ENCODE data around the gene CMC4. TPM values are rescaled to one million over a fixed set of nuclear protein-coding genes. Genes with fewer than 3 reads are reported as not detected.

The CMC4 gene
- total RNA-seq, 1 experiment from 2014 or later: 12.5 TPM

DNA sequence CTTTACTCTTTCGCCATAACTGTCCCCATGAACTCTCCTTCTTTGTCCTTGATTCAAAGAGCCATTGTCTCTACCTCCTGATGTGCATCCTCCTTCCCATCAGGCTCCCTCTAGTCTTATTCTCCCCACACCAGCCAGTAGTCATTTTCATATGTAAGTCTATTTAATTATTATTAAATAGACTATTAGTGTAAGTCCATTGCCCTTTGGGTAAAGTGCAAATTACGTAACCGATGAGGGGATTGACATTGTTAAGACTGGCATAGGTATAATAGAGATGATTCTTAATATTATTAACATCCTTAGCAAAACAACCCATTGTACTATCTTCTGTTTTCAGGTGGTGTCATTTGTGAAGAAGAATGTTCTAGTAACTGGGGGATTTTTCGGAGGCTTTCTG lies 16.7 kb downstream of the CMC4 start:
- no peak for DNase-seq (ENCODE audit: low read depth)

- DNase-seq (ENCODE audit: low read depth): no peak
Measured at GRCh38 chrX:155053656-155054055, 17.3 kb downstream of the CMC4 start.

DNA sequence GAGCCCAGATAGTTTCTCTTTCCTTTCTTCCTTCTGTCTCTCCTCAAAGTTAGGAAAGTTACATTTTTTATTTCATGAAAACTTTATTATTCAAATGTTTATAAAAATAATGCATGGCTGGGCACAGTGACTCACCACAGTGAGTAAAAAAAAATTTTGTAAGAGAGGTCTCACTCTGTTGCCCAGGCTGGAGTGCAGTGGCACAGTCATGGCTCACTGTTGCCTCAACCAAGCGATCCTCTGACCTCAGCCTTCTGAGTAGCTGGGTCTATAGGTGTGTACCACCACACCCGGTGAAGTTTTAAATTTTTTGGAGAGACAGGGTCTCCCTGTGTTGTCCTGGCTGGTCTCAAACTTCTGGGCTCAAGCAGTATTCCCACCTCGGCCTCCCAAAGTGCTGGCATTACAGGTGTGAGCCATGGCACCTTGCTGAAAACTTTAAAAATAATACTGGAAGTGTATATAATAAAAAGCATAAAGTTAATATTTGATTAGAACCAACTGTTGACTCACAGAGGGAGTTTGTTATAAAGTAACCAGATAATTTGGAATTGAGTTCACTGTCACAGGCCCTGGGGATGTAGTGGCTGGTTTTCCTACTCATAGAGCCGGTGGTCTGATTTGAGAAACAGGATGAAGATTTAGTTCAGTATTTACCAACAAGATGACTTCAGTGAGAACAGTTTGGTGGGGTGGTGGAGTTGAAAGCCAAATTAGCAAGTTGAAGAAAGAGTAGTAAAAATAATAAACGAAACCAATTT lies 18.0 kb downstream of the CMC4 start:
- no peak for DNase-seq (ENCODE audit: low read depth)

- DNase-seq (ENCODE audit: low read depth): peak; percentile 48
Measured at GRCh38 chrX:155048977-155049619, 21.8 kb downstream of the CMC4 start.

GRCh38 chrX:155046811-155047528 lies 24.0 kb downstream of the CMC4 start:
- DNase-seq (ENCODE audit: low read depth): no peak

- DNase-seq (ENCODE audit: low read depth): no peak
Measured at GRCh38 chrX:155046129-155046810, 24.7 kb downstream of the CMC4 start.

DNA sequence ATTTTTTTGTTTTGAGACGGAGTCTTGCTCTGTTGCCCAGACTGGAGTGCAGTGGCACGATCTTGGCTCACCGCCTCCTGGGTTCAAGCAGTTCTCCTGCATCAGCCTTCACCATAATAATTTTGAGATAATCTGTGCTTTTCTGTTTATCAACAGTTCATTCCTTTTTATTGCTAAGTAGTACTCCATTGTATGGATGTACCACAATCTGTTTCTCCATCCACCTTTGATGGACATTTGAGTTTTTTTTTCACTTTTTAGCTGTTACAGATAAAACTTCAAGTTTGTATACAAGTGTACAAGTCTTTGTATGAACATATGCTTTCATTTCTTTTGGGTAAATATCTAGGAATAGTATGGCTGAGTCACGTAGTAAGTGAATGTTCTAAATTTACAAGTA lies 35.2 kb downstream of the CMC4 start:
- no peak for DNase-seq (ENCODE audit: low read depth)

DNA sequence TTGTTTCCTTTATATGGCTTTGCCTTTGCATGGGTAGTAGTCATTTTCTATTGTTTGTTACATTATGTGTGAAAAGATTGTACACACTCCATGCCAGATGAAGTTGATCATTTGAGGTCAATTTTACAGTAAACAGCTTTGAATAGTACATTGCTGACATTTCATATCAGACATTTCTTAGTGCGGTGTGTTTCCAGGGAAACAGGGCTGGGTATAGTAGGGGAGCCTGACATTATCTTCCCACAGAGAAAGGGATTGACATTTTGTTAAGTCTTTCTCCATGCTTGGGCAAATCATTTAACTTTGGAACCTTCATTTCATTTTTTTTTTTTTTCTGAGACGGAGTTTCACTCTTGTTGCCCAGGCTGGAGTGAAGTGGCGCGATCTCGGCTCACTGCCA lies 39.3 kb downstream of the CMC4 start:
- no peak for DNase-seq (ENCODE audit: low read depth)

DNA sequence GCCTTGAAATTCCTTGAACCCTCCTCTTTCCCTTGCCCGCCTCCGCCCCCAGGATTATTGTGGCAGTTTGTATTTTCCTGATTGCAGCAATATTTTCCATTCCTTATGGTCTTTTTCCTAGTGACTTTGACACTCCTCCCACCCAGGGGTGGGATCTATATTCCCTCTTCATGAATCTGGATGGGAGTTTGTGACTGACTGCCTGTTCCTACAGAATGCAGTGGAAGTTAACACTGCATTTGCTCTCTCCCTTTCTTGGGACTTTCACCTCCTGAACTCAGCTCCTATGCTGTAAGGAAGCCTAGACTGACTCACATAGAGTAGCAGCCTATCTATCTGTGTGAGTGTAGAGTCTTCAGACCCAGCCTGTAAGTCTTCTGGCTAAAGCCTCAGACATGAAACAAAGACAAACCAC lies 42.1 kb downstream of the CMC4 start:
- peak; percentile 7 for DNase-seq (ENCODE audit: low read depth)

- no peak for DNase-seq (ENCODE audit: low read depth)
Measured at GRCh38 chrX:155028129-155028528, 42.8 kb downstream of the CMC4 start.

DNA sequence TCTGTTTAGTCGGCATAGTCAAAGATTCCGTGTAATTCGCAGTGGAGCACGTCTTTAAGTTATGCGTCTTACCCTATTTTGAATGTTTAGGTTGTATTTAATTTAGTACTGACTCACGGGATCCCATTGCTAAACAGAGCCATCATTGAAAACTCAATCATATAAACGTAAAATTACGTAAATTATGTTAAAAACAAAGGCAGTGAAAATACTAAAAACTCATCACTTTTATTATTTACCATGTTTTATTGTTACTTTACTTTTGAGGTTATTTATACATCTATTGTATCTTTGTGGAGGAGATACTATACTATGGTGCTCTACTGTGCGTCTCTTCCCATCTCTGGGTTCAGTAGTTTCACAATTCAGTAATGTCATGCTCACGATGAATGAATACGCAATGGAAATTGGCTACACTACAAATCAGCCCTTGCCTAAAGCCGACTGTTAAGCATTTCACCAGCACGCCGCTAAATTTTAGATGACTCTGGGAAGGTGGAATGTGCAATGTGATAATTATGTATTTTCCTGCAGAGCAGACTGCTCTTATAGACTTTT lies 43.3 kb downstream of the CMC4 start:
- DNase-seq (ENCODE audit: low read depth): peak; percentile 12

- peak; percentile 94 for DNase-seq (ENCODE audit: low read depth)
Measured at GRCh38 chrX:155026727-155027508, 44.0 kb downstream of the CMC4 start, which contains the start of gene FUNDC2. Gene FUNDC2, plus strand, starts transcription at chrX:155026844. Its CDS starts 95 bp downstream, at chrX:155026939.

DNA sequence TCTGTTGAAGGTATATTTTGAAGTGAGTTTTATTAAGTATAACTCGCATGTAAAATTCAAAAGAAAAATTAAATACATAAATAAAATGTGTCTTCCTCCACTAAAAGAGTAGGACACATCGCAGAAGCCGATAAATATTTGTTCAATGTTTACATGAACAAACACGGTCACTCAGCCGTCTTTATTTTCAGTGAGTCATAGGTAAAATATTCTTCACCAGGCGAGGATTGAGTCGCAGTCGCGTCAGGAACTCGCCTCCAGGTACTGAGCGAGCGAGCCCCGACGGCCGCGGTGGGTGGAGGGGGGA lies 44.6 kb downstream of the CMC4 start:
- no peak for DNase-seq (ENCODE audit: low read depth)

DNA sequence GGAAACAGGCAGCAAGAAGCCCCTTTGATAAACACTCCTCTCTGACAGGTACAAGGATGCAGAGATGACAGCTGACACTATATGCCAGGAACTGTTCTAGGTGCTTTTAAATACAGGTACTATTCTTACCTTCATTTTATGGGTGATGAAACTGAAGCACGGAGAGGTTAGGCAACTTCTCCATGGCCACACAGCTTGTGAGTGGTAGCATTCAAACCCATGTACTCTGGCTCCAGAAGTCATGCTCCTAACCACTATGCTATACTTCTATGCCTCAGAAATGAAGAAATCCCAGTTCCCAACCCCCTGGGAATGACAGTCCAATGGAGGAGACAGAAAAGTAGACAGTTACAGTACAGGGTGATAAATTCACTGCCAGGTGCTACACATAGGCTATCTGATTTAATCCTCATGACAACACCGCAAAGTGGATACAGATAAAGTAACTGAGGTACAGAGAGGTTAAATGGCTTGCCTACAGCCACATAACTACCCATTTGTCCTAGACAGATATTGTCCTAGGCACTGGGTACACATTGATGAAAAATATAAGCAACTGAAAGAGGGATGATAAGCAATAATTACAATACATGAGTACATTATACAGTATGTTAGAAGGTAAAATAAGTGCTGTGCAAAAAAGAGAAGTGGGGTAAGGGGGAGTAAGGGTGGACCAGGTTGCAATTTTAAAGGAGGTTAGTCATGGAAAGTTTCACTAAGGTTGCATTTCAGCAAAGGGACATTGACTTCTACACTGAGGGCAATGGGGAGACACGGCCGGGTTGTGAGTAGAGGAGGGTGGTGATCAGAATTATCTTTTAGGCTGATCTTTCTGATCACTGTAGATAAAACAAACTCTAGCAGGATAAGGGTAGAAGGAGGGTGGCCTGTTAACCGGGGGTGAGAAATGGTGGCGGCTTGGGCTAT lies 46.8 kb downstream of the CMC4 start:
- no peak for DNase-seq (ENCODE audit: low read depth)

- DNase-seq (ENCODE audit: low read depth): no peak
Measured at GRCh38 chrX:155022585-155022984, 48.4 kb downstream of the CMC4 start, which contains the start of gene F8. Gene F8, minus strand, starts transcription at chrX:155022723. Its CDS starts 171 bp downstream, at chrX:155022552.

- DNase-seq (ENCODE audit: low read depth): no peak
Measured at GRCh38 chrX:155020591-155020990, 50.3 kb downstream of the CMC4 start.
